Lung (tissue), 12 donors: ENCODE results near the gene IFI6. TPM values are rescaled to one million over a fixed set of nuclear protein-coding genes. Genes with fewer than 3 reads are reported as not detected.
A peak's percentile ranks its signal among the peaks of the same experiment; 100 is the strongest.

Experiments
- ATAC-seq: fragments of 200-7000 bp; cut with Tn5 transposase; one replicate; pipeline ENCODE4 v1.9.1; 2020; ENCODE audit warnings: moderate number of reproducible peaks; ENCODE audit not compliant: insufficient read depth, low FRiP score
- DNase-seq, 3 donors: peaks; one replicate each; pipeline ENCODE4 v3.0.0-alpha.2; 2013 to 2017
- H3K27ac ChIP-seq, 2 donors: one replicate each; pipeline ENCODE4 v1.5.1; 2013; ENCODE audit warnings: mild to moderate bottlenecking in 2 of 2, moderate library complexity in 2 of 2, control low read depth in 1 of 2, inconsistent platforms in 1 of 2, low read depth in 1 of 2, low read length in 1 of 2
- H3K27me3 ChIP-seq, 3 donors: one replicate each; pipeline ENCODE4 v1.5.1; 2013; ENCODE audit warnings: low read length in 2 of 3; ENCODE audit not compliant: control insufficient read depth in 3 of 3, insufficient read depth in 3 of 3
- H3K36me3 ChIP-seq, 4 donors: one replicate each; pipeline ENCODE4 v1.5.1; 2013; ENCODE audit warnings: low read length in 4 of 4, mild to moderate bottlenecking in 1 of 4, moderate library complexity in 1 of 4; ENCODE audit not compliant: control insufficient read depth in 4 of 4, insufficient read depth in 4 of 4
- H3K4me1 ChIP-seq, 5 donors: one replicate each; pipeline ENCODE4 v1.5.1; 2013; ENCODE audit warnings: low read length in 5 of 5, mild to moderate bottlenecking in 2 of 5, moderate library complexity in 1 of 5; ENCODE audit not compliant: control insufficient read depth in 5 of 5, insufficient read depth in 5 of 5
- H3K4me3 ChIP-seq: one replicate; pipeline ENCODE4 v1.5.1; 2013; ENCODE audit warnings: mild to moderate bottlenecking, control low read depth, moderate library complexity
- H3K9ac ChIP-seq, 2 donors: one replicate each; pipeline ENCODE4 v1.5.1; 2013; ENCODE audit warnings: low read length in 2 of 2, control low read depth in 1 of 2; ENCODE audit not compliant: insufficient read depth in 1 of 2
- H3K9me3 ChIP-seq, 4 donors: one replicate each; pipeline ENCODE4 v1.5.1; 2013; ENCODE audit warnings: low read length in 3 of 4, mild to moderate bottlenecking in 1 of 4, moderate library complexity in 1 of 4; ENCODE audit not compliant: control insufficient read depth in 4 of 4, insufficient read depth in 3 of 4
- CTCF ChIP-seq: IDR thresholded peaks from 2 replicates; pipeline ENCODE4 v1.5.1; 2012; ENCODE audit warnings: mild to moderate bottlenecking; ENCODE audit errors: control extremely low read depth, extremely low read depth
- WGBS, 2 donors: extraction: QIAGEN DNeasy Blood & Tissue Kit; methylation state at CpG; one replicate each; pipeline ENCODE4 v1.1.7; 2013; 5-methylcytosine and 5-hydroxymethylcytosine counted together
- polyA plus RNA-seq, 2 donors: library from polyadenylated mRNA; stranded (reverse); fragments of 200-250 nt; gene quantifications; one replicate each; pipeline ENCODE4 v1.2.1, GENCODE V29; 2013
- total RNA-seq, 2 donors: library from RNA; depleted of rRNA in 1 of 2; stranded (reverse); fragments of >200 nt in 1 of 2; gene quantifications; one replicate each; pipeline ENCODE4 v1.2.1, GENCODE V29; 2014 to 2021
- donor health status: control.
- donor health status: control.
- donor health status: Bipolar disorder and iron deficiency.
- donor health status: healthy.
- donor health status: DM: yes; HTN: yes; CAD: no.

The IFI6 gene
- total and polyA plus RNA-seq, 4 donors, result 36.0 to 383 (median 120) TPM

GRCh38 chr1:27634177-27634984 lies 37.6 kb downstream of the IFI6 start:
- WGBS, 2 donors, result 3 to 4% methylated on average over 45 to 63 of the region's 63 CpGs
- peaks cover 0 to 21% (median 0%) of the 10 kb centered on the region in 5 donors for H3K4me1 ChIP-seq

GRCh38 chr1:27633640-27634176 lies 38.3 kb downstream of the IFI6 start:
- Histone ChIP-seq H3K9ac (no peak overlapping the region), H3K4me1 (peaks cover 0 to 22% (median 2%) of the 10 kb centered on the region in 5 donors), H3K27me3 (peaks cover 0 to 27% (median 18%) of the 10 kb centered on the region in 3 donors), H3K36me3 (no peaks in the 10 kb centered on the region), H3K9me3 (no peaks in the 10 kb centered on the region), H3K27ac (peak overlapping the region; percentile 66 to 96), H3K4me3 (peak overlapping the region; percentile 57)
- TF ChIP-seq CTCF, result no peak
- DNase-seq (no peak), ATAC-seq (no peak)
- 17 to 24% methylated on average over 17 of the region's 17 CpGs for WGBS, 2 donors

More at GRCh38 chr1:27634177-27634984, 37.6 kb downstream of the IFI6 start:
- peaks cover 0 to 27% (median 18%) of the 10 kb centered on the region in 3 donors for H3K27me3 ChIP-seq
- TF ChIP-seq CTCF, result no peak
- no peaks in the 10 kb centered on the region for H3K9me3 ChIP-seq
- H3K36me3 ChIP-seq, result no peaks in the 10 kb centered on the region
- H3K4me3 ChIP-seq, result peak overlapping the region; percentile 57
- no peak overlapping the region for H3K9ac ChIP-seq
- DNase-seq (peak in 2 of 3 donors; percentile 53 to 54), ATAC-seq (peak; percentile 49)
- peak overlapping the region; percentile 66 to 96 for H3K27ac ChIP-seq

- TF ChIP-seq CTCF, result no peak
- no peak for ATAC-seq
- DNase-seq, result no peak
- H3K4me1 ChIP-seq, result peaks cover 0 to 24% (median 4%) of the 10 kb centered on the region in 5 donors
- peak overlapping the region; percentile 27 to 96 for H3K27ac ChIP-seq
- H3K9ac ChIP-seq, result no peak overlapping the region
- H3K4me3 ChIP-seq, result no peak overlapping the region
- H3K27me3 ChIP-seq, result peaks cover 0 to 27% (median 18%) of the 10 kb centered on the region in 3 donors
- no peaks in the 10 kb centered on the region for H3K36me3 ChIP-seq
- WGBS, 2 donors, result 63 to 73% methylated on average over 5 of the region's 5 CpGs
- H3K9me3 ChIP-seq, result no peaks in the 10 kb centered on the region
These were observed 38.7 kb downstream of the IFI6 start for GRCh38 chr1:27633298-27633610.
